Stimulated activated CD8-positive, alpha-beta memory T cell treated with anti-CD3 and anti-CD28 coated beads, Interleukin-2, amount 100 ng/mL, for 1 hour (primary cell): ENCODE results near the gene PHF23.

Experiments used
- DNase-seq, 2 donors: peaks; one replicate each; pipeline ENCODE4 v3.0.0-alpha.2; 2020; ENCODE audit warnings: low read depth in 2 of 2

Gene PHF23

DNA sequence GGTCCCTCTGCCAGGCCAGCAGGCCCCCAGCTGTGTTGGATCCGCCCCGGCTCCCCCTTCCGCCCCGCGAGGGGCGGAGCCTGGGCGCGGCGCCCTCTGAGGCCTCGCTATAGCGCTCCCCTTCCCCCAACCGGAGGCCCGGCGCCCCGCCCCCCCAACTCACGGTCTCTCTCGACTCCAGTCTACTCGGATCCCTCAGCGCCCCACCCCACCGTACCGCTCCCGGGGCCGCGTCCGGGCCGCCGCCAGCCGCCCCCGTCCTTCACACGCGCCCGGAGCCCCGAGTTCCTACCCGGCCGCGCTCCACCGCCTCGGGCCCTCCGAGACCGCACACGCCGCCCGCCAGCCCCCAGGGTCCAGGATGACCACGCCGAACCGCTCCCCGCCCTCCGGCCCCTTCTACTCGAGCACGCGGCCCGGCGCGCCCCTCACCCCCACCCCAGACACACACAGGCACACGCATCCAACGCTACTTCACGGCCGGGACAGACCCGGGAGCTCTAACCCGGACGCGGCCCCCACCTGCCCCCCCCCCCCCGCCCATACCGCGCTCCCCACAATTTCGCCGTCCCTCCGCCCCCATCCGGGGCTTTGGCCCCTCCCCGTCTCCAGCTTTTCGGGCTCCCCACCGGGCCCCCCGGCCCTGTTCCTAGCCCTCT is 1.4 kb downstream of the PHF23 start:
- DNase-seq, result peak; percentile 59 to 75

- no peak for DNase-seq
Measured at GRCh38 chr17:7237266-7237760, 1.9 kb downstream of the PHF23 start.

GRCh38 chr17:7236808-7237207 is 2.4 kb downstream of the PHF23 start:
- DNase-seq, result no peak

GRCh38 chr17:7235693-7236665 is 3.3 kb downstream of the PHF23 start:
- no peak for DNase-seq

- DNase-seq, result peak; percentile 87 to 90
Measured at GRCh38 chr17:7234083-7234951, 4.9 kb downstream of the PHF23 start, which contains the start of gene DVL2. Gene DVL2 (minus strand): TSS chr17:7234517. CDS start chr17:7234262, 255 bp downstream.

GRCh38 chr17:7233701-7234082 is 5.6 kb downstream of the PHF23 start:
- no peak for DNase-seq

DNA sequence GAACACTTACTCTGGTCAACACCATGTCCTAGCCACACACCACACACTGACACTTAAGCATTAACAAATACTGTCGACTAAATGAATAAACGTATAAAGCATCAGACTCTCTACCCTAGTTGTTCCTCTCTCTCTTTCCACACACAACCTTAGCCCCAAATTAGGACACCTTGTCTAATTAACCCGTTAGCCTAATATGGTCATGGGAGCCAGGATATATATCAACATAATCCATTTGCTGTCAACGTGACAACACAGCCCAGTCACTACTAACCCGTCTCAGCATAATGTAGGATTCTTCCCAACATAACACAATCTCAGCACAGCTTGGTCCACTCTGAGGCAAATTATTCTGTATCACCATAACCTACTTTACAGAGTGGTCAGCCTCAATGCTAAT is 7.1 kb downstream of the PHF23 start:
- no peak for DNase-seq

GRCh38 chr17:7229504-7229903 is 9.8 kb downstream of the PHF23 start:
- DNase-seq, result no peak

DNA sequence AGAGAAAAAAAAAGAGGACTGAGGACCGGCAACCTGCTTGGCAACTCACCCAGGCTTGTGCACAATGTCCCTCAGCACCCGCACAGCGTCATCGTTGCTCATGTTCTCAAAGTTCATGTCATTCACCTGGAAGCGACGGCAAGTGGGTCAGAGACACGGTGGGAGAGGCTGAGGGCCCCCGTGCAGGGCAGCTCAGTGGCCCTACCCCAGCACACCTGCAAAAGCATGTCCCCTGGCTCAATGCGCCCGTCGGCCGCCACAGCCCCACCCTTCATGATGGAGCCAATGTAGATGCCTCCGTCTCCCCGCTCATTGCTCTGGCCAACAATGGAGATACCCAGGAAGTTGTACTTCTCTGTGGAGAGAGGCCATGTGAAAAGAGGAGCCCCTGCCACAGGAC is 10.3 kb downstream of the PHF23 start:
- DNase-seq, result no peak

GRCh38 chr17:7226721-7227710 is 12.2 kb downstream of the PHF23 start:
- no peak for DNase-seq

DNA sequence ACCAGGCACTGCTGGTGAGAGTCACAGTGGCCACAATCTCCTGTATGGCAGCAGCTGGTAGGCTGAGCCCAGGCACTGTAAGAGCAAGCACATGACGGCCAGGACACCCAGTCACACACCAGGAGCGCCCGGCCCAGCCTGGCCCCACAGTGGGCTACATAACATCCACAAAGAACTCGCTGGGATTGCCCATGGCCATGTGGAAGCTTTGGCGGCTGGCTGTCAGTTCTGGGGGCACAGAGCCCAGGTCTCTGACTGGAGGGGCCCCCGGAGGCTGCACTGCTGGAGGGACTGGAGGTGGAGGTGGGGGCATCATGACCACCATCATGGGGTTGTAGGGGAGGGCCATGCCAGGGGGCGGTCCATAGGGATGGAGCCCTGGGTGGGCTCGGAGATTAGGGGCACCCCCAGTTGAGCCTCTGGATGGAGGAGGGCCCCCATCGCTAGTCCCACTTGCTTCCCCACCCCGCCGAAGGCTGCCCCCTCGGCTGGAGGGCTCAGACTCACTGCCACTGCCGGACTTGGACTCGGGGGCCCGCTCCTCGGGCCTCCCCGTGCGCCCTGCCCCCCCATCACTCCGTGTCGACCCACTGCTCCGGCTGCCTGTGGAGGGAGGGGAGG is 13.4 kb downstream of the PHF23 start:
- no peak for DNase-seq

GRCh38 chr17:7224661-7225111 is 14.6 kb downstream of the PHF23 start:
- DNase-seq, result no peak

- no peak for DNase-seq
Measured at GRCh38 chr17:7224110-7224509, 15.1 kb downstream of the PHF23 start.

- no peak for DNase-seq
Measured at GRCh38 chr17:7223375-7223774, 15.9 kb downstream of the PHF23 start.

- no peak for DNase-seq
Measured at GRCh38 chr17:7222972-7223292, 16.3 kb downstream of the PHF23 start.

DNA sequence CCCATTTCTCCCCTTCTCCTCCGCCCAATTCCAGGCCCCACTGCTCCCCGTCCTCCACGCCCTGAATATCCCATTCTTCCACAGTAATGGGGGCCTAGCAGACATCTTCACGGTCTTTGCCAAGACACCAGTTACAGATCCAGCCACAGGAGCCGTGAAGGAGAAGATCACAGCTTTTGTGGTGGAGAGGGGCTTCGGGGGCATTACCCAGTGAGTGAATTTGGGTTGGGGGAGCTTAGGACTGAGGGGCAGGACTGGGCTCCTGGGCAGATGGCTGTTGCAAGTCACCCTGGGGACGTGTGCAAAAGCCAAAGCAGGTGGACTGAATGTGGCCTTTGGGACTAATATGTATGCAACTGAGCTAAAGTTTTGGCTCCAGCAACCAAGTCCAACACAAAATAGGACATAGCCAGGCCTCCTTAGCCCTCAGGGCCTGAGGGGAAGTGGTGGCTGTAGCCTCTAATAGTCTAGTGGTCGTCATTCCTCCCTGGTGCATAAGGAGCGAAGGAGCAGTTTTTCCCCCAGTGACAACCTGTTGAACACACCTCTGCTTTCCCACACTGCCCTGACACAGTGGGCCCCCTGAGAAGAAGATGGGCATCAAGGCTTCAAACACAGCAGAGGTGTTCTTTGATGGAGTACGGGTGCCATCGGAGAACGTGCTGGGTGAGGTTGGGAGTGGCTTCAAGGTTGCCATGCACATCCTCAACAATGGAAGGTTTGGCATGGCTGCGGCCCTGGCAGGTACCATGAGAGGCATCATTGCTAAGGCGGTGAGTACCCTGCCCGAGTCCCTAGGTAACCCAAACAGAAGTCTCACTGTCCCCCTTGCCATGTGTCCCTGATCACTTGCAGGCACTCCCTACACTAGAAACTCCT is 16.9 kb downstream of the PHF23 start:
- DNase-seq, result no peak

DNA sequence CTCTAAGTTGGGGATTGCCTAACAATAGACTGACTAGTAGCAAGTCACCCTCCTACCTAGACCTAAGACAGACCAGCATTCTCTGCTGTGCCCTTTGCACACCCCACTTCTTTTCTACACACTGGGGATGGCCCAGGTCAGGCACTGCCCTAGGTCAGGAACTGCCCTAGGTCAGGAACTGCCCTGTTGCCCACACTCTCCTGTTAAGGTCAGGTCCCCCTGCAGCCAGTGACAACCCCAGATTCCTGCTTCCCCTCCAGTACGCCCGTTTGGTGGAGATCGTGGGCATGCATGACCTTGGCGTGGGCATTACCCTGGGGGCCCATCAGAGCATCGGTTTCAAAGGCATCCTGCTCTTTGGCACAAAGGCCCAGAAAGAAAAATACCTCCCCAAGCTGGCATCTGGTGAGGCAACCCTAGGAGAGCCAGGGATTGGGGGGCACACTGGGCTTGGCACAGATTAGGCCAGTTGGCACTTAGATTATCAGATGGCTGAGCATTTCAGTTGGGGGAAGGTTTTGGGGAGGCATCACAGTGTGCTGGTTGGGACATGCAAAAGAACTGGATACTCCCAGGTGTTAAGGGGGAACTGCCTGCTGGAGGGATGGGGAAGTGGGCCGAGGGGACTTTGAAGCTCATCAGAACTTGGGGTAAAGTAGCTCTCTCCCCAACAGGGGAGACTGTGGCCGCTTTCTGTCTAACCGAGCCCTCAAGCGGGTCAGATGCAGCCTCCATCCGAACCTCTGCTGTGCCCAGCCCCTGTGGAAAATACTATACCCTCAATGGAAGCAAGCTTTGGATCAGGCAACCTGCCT is 17.8 kb downstream of the PHF23 start:
- DNase-seq, result no peak

- peak in 1 of 2 donors; percentile 43 for DNase-seq
Measured at GRCh38 chr17:7220593-7221277, 18.5 kb downstream of the PHF23 start.
